OCI-LY3 (cell line): Measurements from ENCODE around the gene MYT1.

ENCODE experiments used
- CTCF ChIP-seq: fragments of 200-600, 300-600 bp; sonication (generic); IDR thresholded peaks from 2 replicates; pipeline ENCODE4 v1.5.1; 2014; ENCODE audit warnings: antibody characterized with exemption, low read length, low read depth
- EZH2phosphoT487 ChIP-seq: fragments of 200-600 bp; shearing (Covaris generic); IDR thresholded peaks from 2 replicates; pipeline ENCODE4 v1.6.1; 2018; ENCODE audit warnings: antibody characterized with exemption, mixed run types, low read depth

GRCh38 chr20:64260239-64260638 lies 96.0 kb downstream of the MYT1 start:
- TF ChIP-seq CTCF, result no peak
- TF ChIP-seq EZH2phosphoT487, result no peak
